IMR-90 (cell line): ENCODE results near the gene CUL7. TPM values are rescaled to one million over a fixed set of nuclear protein-coding genes. Genes with fewer than 3 reads are reported as not detected.

ENCODE experiments used
- ATAC-seq: fragments of 200-7000 bp; cut with Tn5 transposase; 2 replicates; pipeline ENCODE4 v1.9.1; 2020; ENCODE audit warnings: low read depth, mild to moderate bottlenecking, moderate library complexity
- BruUV-seq: library from RNA; stranded (reverse); fragments of 400-500 nt; replicated peaks from 2 replicates; lab custom pipeline; 2021; lab: Mats Ljungman, UMichigan
- CTCF ChIA-PET: fragments of 300-600 bp; formaldehyde crosslinking; extraction: SDS; loops from one replicate; lab custom pipeline; 2021; ENCODE audit warnings: antibody characterized with exemption; lab: Yijun Ruan, JAX
- POLR2A ChIA-PET: fragments of 300-600 bp; sonication (Branson Sonifier 250); formaldehyde crosslinking; loops from one replicate; lab custom pipeline; 2022; ENCODE audit warnings: antibody characterized with exemption; ENCODE audit not compliant: unreplicated experiment; lab: Charles Lee
- DNase-seq: peaks from one replicate; pipeline ENCODE4 v3.0.0; 2013
- H2AFZ ChIP-seq: replicated peaks from 2 replicates; pipeline ENCODE3; 2013; ENCODE audit warnings: low read length, mild to moderate bottlenecking; ENCODE audit not compliant: poor library complexity
- H2AK5ac ChIP-seq: 2 replicates; pipeline ENCODE4 v1.6.1; 2013; ENCODE audit warnings: low read depth, low read length, inconsistent platforms
- H2AK9ac ChIP-seq: replicated peaks from 2 replicates; pipeline ENCODE3; 2013; ENCODE audit warnings: mild to moderate bottlenecking, low read depth, low read length, moderate library complexity; ENCODE audit not compliant: poor library complexity
- H2BK120ac ChIP-seq: 2 replicates; pipeline ENCODE4 v1.6.1; 2013; ENCODE audit warnings: low read depth, low read length, inconsistent platforms
- H2BK15ac ChIP-seq: 3 replicates; pipeline ENCODE4 v1.6.1; 2013; ENCODE audit warnings: low read depth, low read length, inconsistent platforms
- H2BK20ac ChIP-seq: 2 replicates; pipeline ENCODE4 v1.6.1; 2013; ENCODE audit warnings: low read depth, mild to moderate bottlenecking, inconsistent platforms, low read length, moderate library complexity
- H2BK5ac ChIP-seq: 2 replicates; pipeline ENCODE4 v1.6.1; 2013; ENCODE audit warnings: mild to moderate bottlenecking, low read depth, low read length, inconsistent platforms; ENCODE audit not compliant: poor library complexity, severe bottlenecking
- H3K14ac ChIP-seq: replicated peaks from 2 replicates; pipeline ENCODE4 v1.6.1; 2013; ENCODE audit warnings: low read depth, low read length, inconsistent platforms
- H3K18ac ChIP-seq: 2 replicates; pipeline ENCODE4 v1.6.1; 2013; ENCODE audit warnings: low read depth, low read length, control low read depth
- H3K23ac ChIP-seq: 2 replicates; pipeline ENCODE4 v1.6.1; 2013; ENCODE audit warnings: low read depth, low read length, inconsistent platforms
- H3K27ac ChIP-seq: 2 replicates; pipeline ENCODE4 v1.5.1; 2013; ENCODE audit warnings: mild to moderate bottlenecking, control low read depth, low read length; ENCODE audit not compliant: insufficient read depth
- H3K27me3 ChIP-seq: 2 replicates; pipeline ENCODE4 v1.6.1; 2013; ENCODE audit warnings: low read length; ENCODE audit not compliant: control insufficient read depth, insufficient read depth
- H3K36me3 ChIP-seq: 2 replicates; pipeline ENCODE4 v1.6.1; 2013; ENCODE audit warnings: low read length, mixed read lengths; ENCODE audit not compliant: control insufficient read depth, insufficient read depth
- H3K4ac ChIP-seq: 2 replicates; pipeline ENCODE4 v1.6.1; 2013; ENCODE audit warnings: low read depth, low read length, inconsistent platforms
- H3K4me1 ChIP-seq: 2 replicates; pipeline ENCODE4 v1.6.1; 2013; ENCODE audit warnings: low read length, mixed read lengths; ENCODE audit not compliant: control insufficient read depth, insufficient read depth
- H3K4me2 ChIP-seq: 2 replicates; pipeline ENCODE4 v1.6.1; 2013; ENCODE audit warnings: low read depth, mild to moderate bottlenecking, control low read depth, low read length, moderate library complexity
- H3K4me3 ChIP-seq: 2 replicates; pipeline ENCODE4 v1.5.1; 2013; ENCODE audit warnings: low read depth, mild to moderate bottlenecking, control low read depth, low read length, moderate library complexity; ENCODE audit not compliant: insufficient read depth
- H3K56ac ChIP-seq: 2 replicates; pipeline ENCODE4 v1.6.1; 2013; ENCODE audit warnings: low read length, inconsistent platforms; ENCODE audit not compliant: insufficient read depth; ENCODE audit errors: extremely low read depth
- H3K79me1 ChIP-seq, 2 experiments: 2 replicates each; pipeline ENCODE4 v1.6.1; 2013; ENCODE audit warnings: low read length in 2 of 2, inconsistent platforms in 1 of 2, low read depth in 1 of 2
- H3K9ac ChIP-seq: 2 replicates; pipeline ENCODE4 v1.6.1; 2013; ENCODE audit warnings: low read depth, low read length, control low read depth
- H3K9me1 ChIP-seq: 2 replicates; pipeline ENCODE4 v1.6.1; 2013; ENCODE audit warnings: low read length, inconsistent platforms; ENCODE audit not compliant: insufficient read depth
- H3K9me3 ChIP-seq: 2 replicates; pipeline ENCODE4 v1.6.1; 2013; ENCODE audit warnings: low read length; ENCODE audit not compliant: control insufficient read depth, insufficient read depth
- H4K20me1 ChIP-seq: 2 replicates; pipeline ENCODE4 v1.6.1; 2013; ENCODE audit warnings: low read length, inconsistent platforms; ENCODE audit not compliant: insufficient read depth
- H4K5ac ChIP-seq: 2 replicates; pipeline ENCODE4 v1.6.1; 2013; ENCODE audit warnings: mild to moderate bottlenecking, low read depth, low read length, control low read depth
- H4K8ac ChIP-seq, 2 experiments: 2 replicates each; pipeline ENCODE4 v1.6.1; 2013; ENCODE audit warnings: low read depth in 2 of 2, low read length in 2 of 2, control low read depth in 1 of 2, inconsistent platforms in 1 of 2
- H4K91ac ChIP-seq: 2 replicates; pipeline ENCODE4 v1.6.1; 2013; ENCODE audit warnings: low read depth, low read length, inconsistent platforms; ENCODE audit not compliant: insufficient read depth
- BHLHE40 ChIP-seq: fragments of 150-350 bp; IDR thresholded peaks from 2 replicates; pipeline ENCODE4 v1.6.1; 2016; ENCODE audit warnings: mild to moderate bottlenecking, low read depth, low read length
- MAZ ChIP-seq: IDR thresholded peaks from 2 replicates; pipeline ENCODE4 v1.6.1; 2012; ENCODE audit warnings: low read depth, mild to moderate bottlenecking, low read length, improper control_type of control experiment, moderate library complexity, borderline replicate concordance
- MXI1 ChIP-seq: IDR thresholded peaks from 2 replicates; pipeline ENCODE4 v1.6.1; 2012; ENCODE audit warnings: low read depth, mild to moderate bottlenecking, low read length, moderate library complexity, borderline replicate concordance
- NFE2L2 ChIP-seq: fragments of 150-350 bp; IDR thresholded peaks from 2 replicates; pipeline ENCODE4 v1.6.1; 2016; ENCODE audit warnings: low read depth, mild to moderate bottlenecking, low read length
- POLR2A ChIP-seq: IDR thresholded peaks from 2 replicates; pipeline ENCODE4 v1.6.1; 2012; ENCODE audit warnings: mild to moderate bottlenecking, low read depth, low read length
- WGBS, 2 experiments: methylation state at CpG; one replicate each; pipeline versions ENCODE4 v1.1.5 to v1.1.7; 2013; ENCODE audit warnings: missing lambda C conversion rate in 2 of 2; ENCODE audit not compliant: insufficient read length in 1 of 2; ENCODE audit errors: extremely low coverage in 2 of 2; 5-methylcytosine and 5-hydroxymethylcytosine counted together
- dilution Hi-C: fragments of 300-500 bp; cut with HindIII; formaldehyde crosslinking; loops from one replicate; pipeline ENCODE4 v1.14.3; 2018; ENCODE audit warnings: low sequenced_read_pairs; ENCODE audit not compliant: unreplicated experiment
- in situ Hi-C: fragments of 300-500 bp; cut with MboI; formaldehyde crosslinking; loops from 3 replicates; pipeline ENCODE4 v1.14.3; 2019; ENCODE audit warnings: low sequenced_read_pairs, inconsistent platforms, mixed read lengths
- intact Hi-C: fragments of 100-400 bp; cut with micrococcal nuclease; formaldehyde crosslinking; loops from 2 replicates; pipeline ENCODE4 v1.10.0; 2022
- polyA plus RNA-seq, 3 experiments: library from polyadenylated mRNA; depleted of rRNA; stranded (reverse); fragments of >200 nt; gene quantifications; 2 replicates each; pipeline ENCODE4 v1.2.3, GENCODE V29; 2012; ENCODE audit warnings: low replicate concordance in 1 of 3
- total RNA-seq: library from RNA; depleted of rRNA; stranded (reverse); fragments of >200 nt; gene quantifications from 2 replicates; pipeline ENCODE4 v1.2.3, GENCODE V29; 2012
- TF ChIP-seq, protein P1 (sequence below): fragments of 150-350 bp; IDR thresholded peaks from 2 replicates; pipeline ENCODE4 v1.6.1; 2016; ENCODE audit warnings: low read depth, mild to moderate bottlenecking, low read length, moderate library complexity, borderline replicate concordance
- TF ChIP-seq, protein P2 (sequence below): fragments of 150-350 bp; IDR thresholded peaks from 2 replicates; pipeline ENCODE4 v1.6.1; 2017; ENCODE audit warnings: mild to moderate bottlenecking, antibody characterized with exemption, low read length, low read depth

The CUL7 gene
- total and polyA plus RNA-seq, 2 of the 4 experiments (the other 2 are of a cell fraction), result 38.0 to 39.3 TPM

DNA sequence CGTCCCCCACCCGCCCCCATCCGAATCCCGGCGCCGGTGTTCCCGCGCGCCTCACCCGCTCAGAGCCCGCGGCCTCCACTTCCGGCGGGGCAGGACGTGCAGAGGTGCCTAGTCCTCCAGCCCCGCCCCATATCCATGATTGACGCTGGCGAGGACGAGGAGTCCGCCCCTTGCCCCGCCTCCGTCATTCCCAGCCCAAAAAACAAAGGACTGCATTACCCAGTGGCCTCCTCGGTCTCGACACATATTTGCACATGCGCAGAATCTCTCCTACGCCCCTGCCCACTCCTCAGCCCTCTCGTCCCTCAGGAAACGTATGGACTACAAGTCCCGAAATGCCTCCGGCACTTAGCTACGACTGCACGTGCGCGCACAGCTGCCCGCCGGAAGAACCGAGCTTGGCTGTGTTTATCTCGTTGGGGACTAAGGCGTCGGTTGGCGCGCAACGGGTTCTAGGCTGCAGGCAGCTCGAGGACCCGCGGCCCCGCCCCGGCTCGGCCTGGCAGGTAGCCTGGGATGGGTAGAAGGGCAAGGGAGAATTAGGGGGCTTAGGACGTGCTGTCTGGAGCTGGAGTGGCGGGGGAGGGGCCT is 39.7 kb downstream of the CUL7 start, which contains the start of the genes KLHDC3 and MEA1:
TSS of gene KLHDC3 (plus strand) at position 407 of the 591 bp plus-strand sequence. CDS start 2,944 bp downstream, outside the sequence.
TSS of gene MEA1 (minus strand) at position 104 of the 591 bp plus-strand sequence. CDS start 133 bp downstream, outside the sequence.
- H3K27ac ChIP-seq, result peak within 1 kb of the TSS; percentile 88
- H3K79me1 ChIP-seq, result peaks cover 6 to 69% of the 10 kb centered on the region in 2 experiments; a peak in 2 of 4 replicates
- in situ Hi-C loops (no loop called here), intact Hi-C loops (loop anchor here (2.0 kb wide), 2 partner anchors 113 to 129 kb away; no protein-coding TSS in a partner anchor), dilution Hi-C loops (no loop called here)
- peak within 1 kb of the TSS; percentile 84 for H3K4me3 ChIP-seq
- H2BK5ac ChIP-seq, result peak within 1 kb of the TSS; percentile 83
- peak within 1 kb of the TSS; percentile 18; the same call in 1 of the 2 replicates for H2BK120ac ChIP-seq
- DNase-seq (peak; percentile 100), ATAC-seq (peak; percentile 97)
- H2BK15ac ChIP-seq, result no peak within 1 kb of the TSS; the same call in 2 of the 3 replicates
- peak within 1 kb of the TSS; percentile 93 for H3K4ac ChIP-seq
- H4K5ac ChIP-seq, result peak within 1 kb of the TSS; percentile 77
- POLR2A ChIA-PET, result interaction anchor here (0.5 to 1.2 kb wide), 3 partner anchors 9 to 161 kb away, joined by 3 to 4 read pairs (median 3); no protein-coding TSS in a partner anchor
- no peak within 1 kb of the TSS for H2BK20ac ChIP-seq
- WGBS, 2 experiments, result 0% methylated on average over 20 of the region's 51 CpGs; no CpG with 5 or more reads in 1 of the 2 experiments
- H3K4me1 ChIP-seq, result peaks cover 8% of the 10 kb centered on the region
- peak within 1 kb of the TSS; percentile 94 for H2AFZ ChIP-seq
- no peaks in the 10 kb centered on the region; the same call in 1 of the 2 replicates for H4K20me1 ChIP-seq
- H4K8ac ChIP-seq, result peak within 1 kb of the TSS; percentile 78 to 95
- H3K14ac ChIP-seq, result peak within 1 kb of the TSS; percentile 96
- peak within 1 kb of the TSS; percentile 89 for H3K23ac ChIP-seq
- no peaks in the 10 kb centered on the region for H3K9me3 ChIP-seq
- H4K91ac ChIP-seq, result peak within 1 kb of the TSS; percentile 95
- H3K36me3 ChIP-seq, result peaks cover 43% of the 10 kb centered on the region
- peak within 1 kb of the TSS; percentile 88 for H3K56ac ChIP-seq
- H3K27me3 ChIP-seq, result no peaks in the 10 kb centered on the region
- BruUV-seq, result no TSS peak
- CTCF ChIA-PET, result interaction anchor here (1.1 kb wide), 1 partner anchor 17 kb away, joined by 3 read pairs; no protein-coding TSS in a partner anchor
- peak within 1 kb of the TSS; percentile 98 for H2AK5ac ChIP-seq
- TF ChIP-seq POLR2A, result 0 out of 2 replicates have a peak, but pooled peaks have one; percentile 40
- TF ChIP-seq, protein P1, sequence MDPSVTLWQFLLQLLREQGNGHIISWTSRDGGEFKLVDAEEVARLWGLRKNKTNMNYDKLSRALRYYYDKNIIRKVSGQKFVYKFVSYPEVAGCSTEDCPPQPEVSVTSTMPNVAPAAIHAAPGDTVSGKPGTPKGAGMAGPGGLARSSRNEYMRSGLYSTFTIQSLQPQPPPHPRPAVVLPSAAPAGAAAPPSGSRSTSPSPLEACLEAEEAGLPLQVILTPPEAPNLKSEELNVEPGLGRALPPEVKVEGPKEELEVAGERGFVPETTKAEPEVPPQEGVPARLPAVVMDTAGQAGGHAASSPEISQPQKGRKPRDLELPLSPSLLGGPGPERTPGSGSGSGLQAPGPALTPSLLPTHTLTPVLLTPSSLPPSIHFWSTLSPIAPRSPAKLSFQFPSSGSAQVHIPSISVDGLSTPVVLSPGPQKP, result no peak
- TF ChIP-seq MAZ, result peak; percentile 76; the same call in 1 of the 2 replicates
- no peak for TF ChIP-seq NFE2L2
- peak; percentile 98 for TF ChIP-seq MXI1
- TF ChIP-seq, protein P2, sequence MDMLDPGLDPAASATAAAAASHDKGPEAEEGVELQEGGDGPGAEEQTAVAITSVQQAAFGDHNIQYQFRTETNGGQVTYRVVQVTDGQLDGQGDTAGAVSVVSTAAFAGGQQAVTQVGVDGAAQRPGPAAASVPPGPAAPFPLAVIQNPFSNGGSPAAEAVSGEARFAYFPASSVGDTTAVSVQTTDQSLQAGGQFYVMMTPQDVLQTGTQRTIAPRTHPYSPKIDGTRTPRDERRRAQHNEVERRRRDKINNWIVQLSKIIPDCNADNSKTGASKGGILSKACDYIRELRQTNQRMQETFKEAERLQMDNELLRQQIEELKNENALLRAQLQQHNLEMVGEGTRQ, result peak; percentile 86
- peak; percentile 99 for TF ChIP-seq BHLHE40
- peaks cover 3% of the 10 kb centered on the region for H3K9me1 ChIP-seq
- peak within 1 kb of the TSS; percentile 99 for H2AK9ac ChIP-seq
- peak within 1 kb of the TSS; percentile 96 for H3K9ac ChIP-seq
- peak within 1 kb of the TSS; percentile 31 for H3K18ac ChIP-seq
- peak within 1 kb of the TSS; percentile 97 for H3K4me2 ChIP-seq
